Nephron progenitor cell (in vitro differentiated cells): ENCODE measurements around the gene PISD.
A peak's percentile ranks its signal among the peaks of the same experiment; 100 is the strongest.

Experiments
- DNase-seq: peaks from one replicate; pipeline ENCODE4 v3.0.0; 2021
- H3K27ac Mint-ChIP-seq: 2 replicates; pipeline ENCODE4 v1.8.0; 2021; ENCODE audit warnings: mild to moderate bottlenecking, moderate library complexity, mixed read lengths
- H3K27me3 Mint-ChIP-seq: 2 replicates; pipeline ENCODE4 v1.8.0; 2021; ENCODE audit warnings: mild to moderate bottlenecking, low read depth, mixed read lengths; ENCODE audit not compliant: poor library complexity
- H3K36me3 Mint-ChIP-seq: 2 replicates; pipeline ENCODE4 v1.8.0; 2021; ENCODE audit warnings: low read depth, mixed read lengths
- H3K4me1 Mint-ChIP-seq: 2 replicates; pipeline ENCODE4 v1.8.0; 2021; ENCODE audit warnings: mixed read lengths
- H3K4me3 Mint-ChIP-seq: 2 replicates; pipeline ENCODE4 v1.8.0; 2021; ENCODE audit warnings: mild to moderate bottlenecking, moderate library complexity, mixed read lengths
- H3K9me3 Mint-ChIP-seq: 2 replicates; pipeline ENCODE4 v1.8.0; 2021; ENCODE audit warnings: mild to moderate bottlenecking, moderate library complexity, mixed read lengths
- CTCF ChIP-seq: fragments of 200-600 bp; sonication (generic); IDR thresholded peaks from 2 replicates; pipeline ENCODE4 v1.5.0; 2021; ENCODE audit warnings: antibody characterized with exemption

PISD gene

GRCh38 chr22:31620756-31621480 is 41.1 kb downstream of the PISD start:
- Mint-ChIP-seq H3K27me3 (no peaks in the 10 kb centered on the region), H3K4me1 (peaks cover 34% of the 10 kb centered on the region), H3K27ac (no peak overlapping the region), H3K9me3 (no peaks in the 10 kb centered on the region), H3K4me3 (no peak overlapping the region), H3K36me3 (peaks cover 8% of the 10 kb centered on the region)
- TF ChIP-seq CTCF: no peak
- no peak for DNase-seq

GRCh38 chr22:31619611-31620300 is 42.3 kb downstream of the PISD start:
- no peaks in the 10 kb centered on the region for H3K27me3 Mint-ChIP-seq

GRCh38 chr22:31618471-31619176 is 43.4 kb downstream of the PISD start:
- no peaks in the 10 kb centered on the region for H3K9me3 Mint-ChIP-seq
- H3K27ac Mint-ChIP-seq: peak overlapping the region; percentile 96
- TF ChIP-seq CTCF: no peak
- H3K36me3 Mint-ChIP-seq: peaks cover 8% of the 10 kb centered on the region
- H3K4me3 Mint-ChIP-seq: no peak overlapping the region
- H3K4me1 Mint-ChIP-seq: peaks cover 32% of the 10 kb centered on the region
- H3K27me3 Mint-ChIP-seq: no peaks in the 10 kb centered on the region
- DNase-seq: no peak

More at GRCh38 chr22:31619611-31620300, 42.3 kb downstream of the PISD start:
- Mint-ChIP-seq H3K4me3 (no peak overlapping the region), H3K36me3 (peaks cover 8% of the 10 kb centered on the region), H3K4me1 (peaks cover 32% of the 10 kb centered on the region), H3K9me3 (no peaks in the 10 kb centered on the region), H3K27ac (peak overlapping the region; percentile 96)
- no peak for DNase-seq
- TF ChIP-seq CTCF: no peak

- no peak for TF ChIP-seq CTCF
- Mint-ChIP-seq H3K27ac (no peak overlapping the region), H3K4me1 (peaks cover 32% of the 10 kb centered on the region), H3K9me3 (no peaks in the 10 kb centered on the region), H3K36me3 (peaks cover 8% of the 10 kb centered on the region), H3K4me3 (no peak overlapping the region), H3K27me3 (no peaks in the 10 kb centered on the region)
- DNase-seq: no peak
Measured at GRCh38 chr22:31618057-31618456, 44.0 kb downstream of the PISD start.

DNA sequence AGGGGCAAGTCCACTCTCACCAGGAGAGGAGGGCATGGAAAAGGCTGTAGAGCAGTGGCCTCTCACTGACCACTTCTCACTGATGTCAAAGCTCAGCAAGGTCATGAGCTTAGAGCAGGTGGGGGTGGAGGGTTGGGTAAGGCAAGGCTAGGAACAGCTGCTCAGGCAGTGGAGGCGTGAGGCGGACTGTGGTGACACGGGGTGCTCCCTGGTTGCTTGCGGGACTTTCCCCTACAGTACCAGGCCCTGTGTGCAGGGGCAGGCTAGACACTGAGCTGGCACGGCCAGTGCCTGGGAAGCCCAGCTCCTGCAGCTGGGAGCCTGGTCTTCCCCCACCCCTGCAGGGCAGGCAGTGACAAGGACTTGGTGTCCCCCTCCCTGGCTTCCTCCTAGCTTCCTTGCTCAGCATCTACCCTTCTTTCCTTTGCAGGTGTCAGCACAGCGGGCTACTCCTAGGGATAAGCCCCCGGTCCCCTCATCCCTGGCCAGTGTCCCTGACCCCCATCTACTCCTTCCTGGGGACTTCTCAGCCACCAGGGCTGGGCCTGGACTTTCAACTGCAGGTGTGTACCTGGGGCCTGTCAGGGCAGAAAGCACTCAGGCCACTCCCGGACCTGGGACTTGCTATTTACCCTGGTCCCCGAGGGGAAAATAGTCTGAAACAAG is 45.6 kb downstream of the PISD start:
- H3K36me3 Mint-ChIP-seq: peaks cover 8% of the 10 kb centered on the region
- peak overlapping the region; percentile 70 for H3K27ac Mint-ChIP-seq
- H3K4me3 Mint-ChIP-seq: no peak overlapping the region
- no peak for DNase-seq
- TF ChIP-seq CTCF: no peak
- H3K27me3 Mint-ChIP-seq: no peaks in the 10 kb centered on the region
- H3K4me1 Mint-ChIP-seq: peaks cover 32% of the 10 kb centered on the region
- H3K9me3 Mint-ChIP-seq: no peaks in the 10 kb centered on the region
